ENCODE results near the gene TIAM2. TPM values are rescaled to one million over a fixed set of nuclear protein-coding genes. Genes with fewer than 3 reads are reported as not detected.

Gene TIAM2
- total RNA-seq, 2 experiments from 2014 or later: 4.4 to 5.3 TPM

DNA sequence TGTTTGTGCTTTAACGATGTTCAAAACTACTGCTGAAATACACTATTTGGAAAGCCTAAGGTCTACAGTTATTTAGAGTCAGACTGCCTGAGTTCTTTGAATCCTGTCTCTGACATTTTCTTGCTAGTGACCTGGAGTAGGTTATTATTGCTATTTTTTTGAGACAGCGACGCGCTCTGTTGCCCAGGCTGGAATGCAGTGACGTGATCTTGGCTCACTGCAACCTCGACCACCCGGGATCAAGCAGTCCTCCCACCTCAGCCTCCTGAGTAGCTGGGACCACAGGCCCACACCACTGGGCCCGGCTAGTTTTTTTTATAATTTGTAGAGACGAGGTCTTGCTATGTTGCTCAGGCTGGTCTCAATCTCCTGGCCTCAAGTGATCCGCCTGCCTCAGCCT is 96.6 kb downstream of the TIAM2 start:
- Histone ChIP-seq H3K9me3 (ENCODE audit: control insufficient read depth in 1 of 2, insufficient read depth in 1 of 2, low read length in 2 of 2) (no peaks in the 10 kb centered on the region), H3K27me3 (ENCODE audit: control insufficient read depth in 1 of 2, insufficient read depth in 2 of 2, low read length in 2 of 2) (no peaks in the 10 kb centered on the region), H3K4me3 (ENCODE audit: low read length) (no peak overlapping the region), H3K4me1 (ENCODE audit: insufficient read depth, low read length) (peaks cover 7% of the 10 kb centered on the region), H3K27ac (ENCODE audit: low read depth in 1 of 2, low read length in 2 of 2) (no peak overlapping the region), H3K36me3 (ENCODE audit: insufficient read depth, low read length) (no peaks in the 10 kb centered on the region)
- TF ChIP-seq CTCF (IDR thresholded peaks at IDR 0.05): no peak
- ATAC-seq (ENCODE audit: poor library complexity) (no peak), DNase-seq (no peak)
- Mint-ChIP-seq H3K27me3 (no peaks in the 10 kb centered on the region), H3K4me1 (ENCODE audit: low read depth) (peaks cover 4% of the 10 kb centered on the region), H3K27ac (no peak overlapping the region), H3K36me3 (ENCODE audit: low read depth) (no peaks in the 10 kb centered on the region), H3K9me3 (no peaks in the 10 kb centered on the region), H3K4me3 (no peak overlapping the region)
- ChIA-PET CTCF (interaction anchor here (1.6 kb wide), 1 partner anchor 11 kb away, joined by 3 read pairs; no protein-coding TSS in a partner anchor), POLR2A (no interaction called here)
- intact Hi-C loops (cut with DNase I, micrococcal nuclease): no loop called here

GRCh38 chr6:155093430-155093829 is 98.3 kb downstream of the TIAM2 start:
- H3K36me3 Mint-ChIP-seq (ENCODE audit: low read depth): no peaks in the 10 kb centered on the region
- no peak overlapping the region for H3K4me3 Mint-ChIP-seq
- ChIA-PET CTCF (interaction anchor here (0.6 kb wide), 1 partner anchor 188 kb away, joined by 3 read pairs; no protein-coding TSS in a partner anchor), POLR2A (no interaction called here)
- Histone ChIP-seq H3K36me3 (ENCODE audit: insufficient read depth, low read length) (no peaks in the 10 kb centered on the region), H3K9me3 (ENCODE audit: control insufficient read depth in 1 of 2, insufficient read depth in 1 of 2, low read length in 2 of 2) (peaks cover 0 to 3% of the 10 kb centered on the region in 2 experiments), H3K27ac (ENCODE audit: low read depth in 1 of 2, low read length in 2 of 2) (no peak overlapping the region), H3K4me3 (ENCODE audit: low read length) (no peak overlapping the region), H3K4me1 (ENCODE audit: insufficient read depth, low read length) (peaks cover 7% of the 10 kb centered on the region), H3K27me3 (ENCODE audit: control insufficient read depth in 1 of 2, insufficient read depth in 2 of 2, low read length in 2 of 2) (no peaks in the 10 kb centered on the region)
- no peaks in the 10 kb centered on the region for H3K27me3 Mint-ChIP-seq
- peak in 10 of 14 experiments; percentile 4 to 66 (median 12) for DNase-seq
- H3K27ac Mint-ChIP-seq: no peak overlapping the region
- no peak for TF ChIP-seq CTCF (IDR thresholded peaks at IDR 0.05)
- peak; percentile 61 for ATAC-seq (ENCODE audit: poor library complexity)
- H3K4me1 Mint-ChIP-seq (ENCODE audit: low read depth): peaks cover 4% of the 10 kb centered on the region
- peaks cover 6% of the 10 kb centered on the region for H3K9me3 Mint-ChIP-seq
- intact Hi-C loops (cut with DNase I, micrococcal nuclease): no loop called here

DNA sequence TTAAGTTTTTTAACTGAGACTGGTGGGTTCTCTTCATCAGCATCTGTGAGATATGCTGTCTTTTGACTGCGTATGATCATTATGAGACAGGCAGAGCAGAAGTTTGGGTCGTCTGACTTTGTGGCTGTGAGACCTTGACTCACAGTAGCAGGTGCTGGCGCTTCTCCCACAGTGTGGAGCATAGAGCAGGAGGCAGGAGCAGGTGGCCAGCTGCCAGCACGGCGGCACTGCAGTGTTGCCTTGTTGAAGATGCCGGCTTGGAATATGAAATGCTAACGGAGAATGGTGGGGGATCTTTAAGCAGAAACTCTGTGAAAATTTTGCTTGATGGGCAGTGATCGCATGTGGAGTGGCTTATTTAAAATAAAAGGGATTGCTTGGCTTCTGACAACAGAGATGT is 105.0 kb downstream of the TIAM2 start:
- Mint-ChIP-seq H3K9me3 (peaks cover 6% of the 10 kb centered on the region), H3K27ac (no peak overlapping the region), H3K4me1 (ENCODE audit: low read depth) (no peaks in the 10 kb centered on the region), H3K4me3 (no peak overlapping the region), H3K27me3 (no peaks in the 10 kb centered on the region), H3K36me3 (ENCODE audit: low read depth) (no peaks in the 10 kb centered on the region)
- CTCF ChIA-PET: no interaction called here
- ATAC-seq (ENCODE audit: poor library complexity) (no peak), DNase-seq (no peak)
- H3K4me1 ChIP-seq (ENCODE audit: insufficient read depth, low read length): no peaks in the 10 kb centered on the region
- no peak overlapping the region for H3K4me3 ChIP-seq (ENCODE audit: low read length)
- H3K27me3 ChIP-seq (ENCODE audit: control insufficient read depth in 1 of 2, insufficient read depth in 2 of 2, low read length in 2 of 2): no peaks in the 10 kb centered on the region
- intact Hi-C loops (cut with DNase I, micrococcal nuclease): no loop called here
- POLR2A ChIA-PET: no interaction called here
- TF ChIP-seq CTCF (IDR thresholded peaks at IDR 0.05): no peak
- peaks cover 0 to 3% of the 10 kb centered on the region in 2 experiments for H3K9me3 ChIP-seq (ENCODE audit: control insufficient read depth in 1 of 2, insufficient read depth in 1 of 2, low read length in 2 of 2)
- no peak overlapping the region for H3K27ac ChIP-seq (ENCODE audit: low read depth in 1 of 2, low read length in 2 of 2)
- no peaks in the 10 kb centered on the region for H3K36me3 ChIP-seq (ENCODE audit: insufficient read depth, low read length)

Data from CD4-positive, alpha-beta T cell (primary cell).